BLaER1 (cell line): ENCODE results near the gene DOCK6.

Source experiments
- H3K27ac ChIP-seq: shearing (Covaris generic); formaldehyde crosslinking; 2 replicates; pipeline ENCODE4 v1.8.1; 2022
- H3K27me3 ChIP-seq: shearing (Covaris generic); formaldehyde crosslinking; 2 replicates; pipeline ENCODE4 v1.8.1; 2022
- H3K36me3 ChIP-seq: shearing (Covaris generic); formaldehyde crosslinking; 2 replicates; pipeline ENCODE4 v1.8.1; 2022
- H3K4me1 ChIP-seq: shearing (Covaris generic); formaldehyde crosslinking; 2 replicates; pipeline ENCODE4 v1.8.1; 2022
- H3K4me2 ChIP-seq: shearing (Covaris generic); formaldehyde crosslinking; 2 replicates; pipeline ENCODE4 v1.8.1; 2022
- H3K4me3 ChIP-seq: shearing (Covaris generic); formaldehyde crosslinking; 2 replicates; pipeline ENCODE4 v1.8.1; 2022
- H3K9ac ChIP-seq: shearing (Covaris generic); formaldehyde crosslinking; 2 replicates; pipeline ENCODE4 v1.8.1; 2022
- H3K9me3 ChIP-seq: shearing (Covaris generic); formaldehyde crosslinking; 2 replicates; pipeline ENCODE4 v1.8.1; 2022
- H4K20me1 ChIP-seq: shearing (Covaris generic); formaldehyde crosslinking; 2 replicates; pipeline ENCODE4 v1.8.1; 2022
- Cebpa-rat ChIP-seq: shearing (Covaris generic); IDR thresholded peaks from 2 replicates; pipeline ENCODE4 v1.8.1; 2022

Gene DOCK6

DNA sequence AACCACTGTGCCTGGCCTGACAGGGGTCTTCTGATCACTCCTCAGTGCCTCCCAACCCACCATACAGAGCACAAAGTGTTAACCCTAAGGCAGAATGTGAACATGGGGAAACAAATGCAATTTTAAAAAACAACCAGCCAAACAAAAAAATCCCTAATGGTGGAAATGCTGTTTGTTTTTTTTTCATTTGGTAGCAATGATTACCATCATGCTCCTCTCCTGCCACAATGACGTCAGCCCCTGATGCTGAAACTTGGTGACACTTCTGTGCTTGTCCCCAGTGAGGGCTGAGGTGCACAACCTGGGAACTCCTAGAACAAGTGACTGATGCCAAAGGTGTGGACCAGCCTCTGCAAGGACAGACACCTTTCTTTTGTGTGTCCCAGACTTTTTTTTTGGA lies 29.7 kb upstream of the DOCK6 start:
- no peak for TF ChIP-seq Cebpa-rat
- Histone ChIP-seq H3K9me3 (no peaks in the 10 kb centered on the region), H3K4me1 (peaks cover 5% of the 10 kb centered on the region; the same call in 1 of the 2 replicates), H3K36me3 (no peaks in the 10 kb centered on the region), H3K4me3 (no peak overlapping the region), H4K20me1 (no peaks in the 10 kb centered on the region), H3K27ac (no peak overlapping the region), H3K9ac (no peak overlapping the region), H3K4me2 (no peak overlapping the region), H3K27me3 (peaks cover 10% of the 10 kb centered on the region)

DNA sequence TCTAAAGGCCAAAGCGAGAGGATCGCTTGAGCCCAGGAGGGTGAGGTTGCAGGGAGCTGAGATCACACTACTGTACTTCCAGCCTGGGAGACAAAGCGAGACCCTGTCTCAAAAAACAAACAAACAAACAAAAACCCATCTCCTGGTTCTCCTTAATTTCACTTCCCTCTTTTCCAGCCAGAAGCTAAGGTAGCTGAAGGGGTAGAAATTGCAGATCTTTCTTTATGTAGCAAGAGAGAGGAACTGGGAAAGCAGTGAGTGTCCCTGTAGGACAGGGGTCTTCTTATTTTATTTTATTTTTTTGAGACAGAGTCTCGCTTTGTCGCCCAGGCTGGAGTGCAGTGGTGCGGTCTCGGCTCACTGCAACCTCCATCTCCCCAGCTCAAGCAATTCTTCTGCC lies 29.1 kb upstream of the DOCK6 start:
- Histone ChIP-seq H4K20me1 (no peaks in the 10 kb centered on the region), H3K4me1 (peaks cover 5% of the 10 kb centered on the region; the same call in 1 of the 2 replicates), H3K27ac (no peak overlapping the region), H3K9ac (no peak overlapping the region), H3K4me2 (no peak overlapping the region), H3K27me3 (peaks cover 16% of the 10 kb centered on the region), H3K9me3 (no peaks in the 10 kb centered on the region), H3K4me3 (no peak overlapping the region), H3K36me3 (no peaks in the 10 kb centered on the region)
- TF ChIP-seq Cebpa-rat = no peak

DNA sequence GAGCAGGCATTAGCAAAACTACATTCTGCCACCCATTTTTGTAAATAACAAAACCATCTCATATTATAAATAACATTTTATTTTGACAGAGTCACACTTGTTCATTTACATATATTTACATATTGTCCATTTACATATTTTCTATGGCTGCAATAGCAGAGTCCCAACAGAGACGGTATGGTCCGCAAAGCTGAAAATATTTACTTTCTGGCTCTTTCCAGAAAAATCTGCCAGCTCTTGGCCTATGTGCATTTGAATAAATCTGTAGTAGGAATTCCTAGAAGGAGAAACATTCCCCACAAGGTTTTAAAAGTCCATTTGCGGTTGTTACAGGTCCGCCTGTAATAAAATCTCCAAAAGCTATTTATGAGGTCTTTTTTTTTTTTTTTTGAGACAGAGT lies 27.9 kb upstream of the DOCK6 start:
- H3K4me1 ChIP-seq = peaks cover 5% of the 10 kb centered on the region; the same call in 1 of the 2 replicates
- H3K4me3 ChIP-seq = no peak overlapping the region
- H3K4me2 ChIP-seq = no peak overlapping the region
- H3K9me3 ChIP-seq = no peaks in the 10 kb centered on the region
- peaks cover 16% of the 10 kb centered on the region for H3K27me3 ChIP-seq
- peaks cover 7% of the 10 kb centered on the region; the same call in 1 of the 2 replicates for H4K20me1 ChIP-seq
- no peak overlapping the region for H3K9ac ChIP-seq
- H3K36me3 ChIP-seq = no peaks in the 10 kb centered on the region
- no peak overlapping the region for H3K27ac ChIP-seq
- no peak for TF ChIP-seq Cebpa-rat

DNA sequence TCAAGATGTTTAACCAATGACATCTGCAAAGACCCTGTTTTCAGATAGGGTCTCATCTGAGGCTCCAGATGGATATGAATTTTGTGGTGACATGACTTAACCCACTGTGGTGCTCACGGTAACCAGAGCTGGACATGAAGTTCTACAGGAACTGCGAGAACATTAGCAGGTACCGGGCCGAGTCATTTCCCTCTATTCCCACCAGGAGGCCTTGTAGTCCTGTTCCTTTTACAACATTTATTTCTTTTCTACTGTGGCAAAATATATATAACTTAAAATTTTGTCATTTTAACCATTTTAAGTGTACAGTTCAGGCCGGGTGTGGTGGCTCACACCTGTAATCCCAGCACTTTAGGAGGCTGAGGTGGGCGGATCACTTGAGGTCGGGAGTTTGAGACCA lies 26.0 kb upstream of the DOCK6 start:
- Histone ChIP-seq H3K36me3 (no peaks in the 10 kb centered on the region), H3K4me2 (no peak overlapping the region), H3K27ac (no peak overlapping the region), H3K9ac (no peak overlapping the region), H4K20me1 (peaks cover 17% of the 10 kb centered on the region; the same call in 1 of the 2 replicates), H3K9me3 (no peaks in the 10 kb centered on the region), H3K4me3 (no peak overlapping the region), H3K27me3 (peaks cover 32% of the 10 kb centered on the region), H3K4me1 (peaks cover 1% of the 10 kb centered on the region; the same call in 1 of the 2 replicates)
- no peak for TF ChIP-seq Cebpa-rat

DNA sequence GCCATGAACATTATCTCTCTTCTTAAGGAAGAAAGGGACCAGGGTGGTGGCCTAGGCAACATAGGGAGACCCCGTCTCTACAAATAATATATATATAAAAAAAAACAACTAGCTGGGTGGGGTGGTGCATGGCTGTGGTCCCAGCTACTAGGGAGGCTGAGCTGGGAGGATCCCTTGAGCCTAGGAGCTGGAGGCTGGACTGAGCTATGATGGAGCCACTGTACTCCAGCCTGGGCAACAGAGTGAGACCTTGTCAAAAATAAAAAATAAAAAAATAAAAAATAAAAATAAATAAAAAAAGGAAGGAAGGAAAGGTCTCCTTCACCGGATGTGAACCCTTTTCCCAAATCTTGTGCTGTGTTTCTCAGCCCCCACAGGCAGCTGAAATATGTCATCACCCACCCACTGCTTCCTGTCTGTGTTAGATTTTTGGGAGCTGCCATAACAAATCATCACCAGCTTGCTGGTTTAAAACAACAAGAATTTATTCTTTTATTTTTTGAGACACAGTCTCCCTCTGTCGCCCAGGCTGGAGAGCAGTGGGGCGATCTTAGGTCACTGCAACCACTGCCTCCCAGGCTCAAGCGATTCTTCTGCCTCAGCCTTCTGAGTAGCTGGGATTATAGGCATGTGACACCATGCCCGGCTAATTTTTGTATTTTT lies 24.1 kb upstream of the DOCK6 start:
- H4K20me1 ChIP-seq = peaks cover 33% of the 10 kb centered on the region; the same call in 1 of the 2 replicates
- no peak overlapping the region for H3K4me3 ChIP-seq
- no peaks in the 10 kb centered on the region for H3K36me3 ChIP-seq
- H3K4me1 ChIP-seq = no peaks in the 10 kb centered on the region; the same call in 1 of the 2 replicates
- H3K4me2 ChIP-seq = no peak overlapping the region
- H3K27ac ChIP-seq = no peak overlapping the region
- peaks cover 51% of the 10 kb centered on the region for H3K27me3 ChIP-seq
- no peak overlapping the region for H3K9ac ChIP-seq
- no peak for TF ChIP-seq Cebpa-rat
- H3K9me3 ChIP-seq = no peaks in the 10 kb centered on the region

DNA sequence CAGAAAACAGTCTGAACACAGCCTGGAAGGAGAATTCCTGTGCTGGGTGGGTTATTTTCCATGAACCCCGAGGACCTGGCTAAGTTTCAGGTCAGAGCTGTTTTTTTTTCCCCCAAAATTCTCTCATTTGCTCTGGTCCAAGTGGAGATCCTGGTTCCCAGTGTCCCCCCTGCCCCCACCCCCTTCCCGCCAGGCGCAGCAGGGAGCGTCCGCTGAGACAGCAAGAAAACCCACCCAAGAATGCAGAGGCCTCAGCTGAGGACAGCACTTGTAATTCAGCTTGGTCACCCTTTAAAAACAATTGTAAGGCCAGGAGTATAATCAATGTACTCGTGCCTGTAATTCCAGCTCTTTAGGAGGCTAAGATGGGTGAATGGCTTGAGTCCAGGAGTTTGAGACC lies 22.2 kb upstream of the DOCK6 start:
- peaks cover 47% of the 10 kb centered on the region for H4K20me1 ChIP-seq
- H3K27me3 ChIP-seq = peaks cover 63% of the 10 kb centered on the region
- TF ChIP-seq Cebpa-rat = no peak
- peaks cover 12% of the 10 kb centered on the region for H3K4me1 ChIP-seq
- no peak overlapping the region for H3K4me2 ChIP-seq
- H3K4me3 ChIP-seq = no peak overlapping the region
- H3K27ac ChIP-seq = no peak overlapping the region
- H3K9me3 ChIP-seq = no peaks in the 10 kb centered on the region
- H3K36me3 ChIP-seq = no peaks in the 10 kb centered on the region
- H3K9ac ChIP-seq = no peak overlapping the region

DNA sequence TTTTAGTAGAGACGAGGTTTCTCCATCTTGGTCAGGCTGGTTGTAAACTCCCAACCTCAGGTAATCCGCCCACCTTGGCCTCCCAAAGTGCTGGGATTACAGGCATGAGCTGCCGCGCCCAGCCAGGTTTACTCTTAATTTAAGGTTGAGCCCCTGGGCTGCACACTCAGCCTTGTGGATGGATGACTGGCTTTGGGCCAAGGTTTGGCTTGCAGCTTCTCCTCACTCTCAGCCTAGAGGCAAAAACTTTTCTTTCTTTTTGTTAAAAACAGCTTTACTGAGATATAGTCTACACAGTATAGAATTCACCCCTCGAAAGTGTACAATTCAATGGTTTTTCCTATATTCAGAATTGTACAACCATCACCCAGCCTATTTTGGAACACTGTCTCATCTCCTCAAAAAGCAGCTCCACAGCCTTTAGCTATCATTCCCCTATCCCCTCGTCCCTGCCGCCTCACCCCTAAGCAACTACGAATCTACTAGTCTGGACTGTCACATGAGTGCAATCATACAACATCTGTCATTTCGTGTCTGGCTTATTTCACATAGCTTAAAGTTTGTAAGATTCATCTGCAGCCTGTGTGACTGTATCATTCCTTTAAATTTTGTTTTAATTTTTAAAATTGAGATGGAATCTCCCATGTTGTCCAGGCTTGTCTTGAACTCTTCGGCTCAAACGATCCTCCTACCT lies 19.2 kb upstream of the DOCK6 start:
- peaks cover 62% of the 10 kb centered on the region for H4K20me1 ChIP-seq
- peaks cover 78% of the 10 kb centered on the region for H3K27me3 ChIP-seq
- peaks cover 25% of the 10 kb centered on the region for H3K4me1 ChIP-seq
- H3K9me3 ChIP-seq = peaks cover 13% of the 10 kb centered on the region
- H3K9ac ChIP-seq = no peak overlapping the region
- no peak overlapping the region for H3K4me2 ChIP-seq
- TF ChIP-seq Cebpa-rat = no peak
- H3K4me3 ChIP-seq = no peak overlapping the region
- H3K27ac ChIP-seq = no peak overlapping the region
- no peaks in the 10 kb centered on the region for H3K36me3 ChIP-seq

DNA sequence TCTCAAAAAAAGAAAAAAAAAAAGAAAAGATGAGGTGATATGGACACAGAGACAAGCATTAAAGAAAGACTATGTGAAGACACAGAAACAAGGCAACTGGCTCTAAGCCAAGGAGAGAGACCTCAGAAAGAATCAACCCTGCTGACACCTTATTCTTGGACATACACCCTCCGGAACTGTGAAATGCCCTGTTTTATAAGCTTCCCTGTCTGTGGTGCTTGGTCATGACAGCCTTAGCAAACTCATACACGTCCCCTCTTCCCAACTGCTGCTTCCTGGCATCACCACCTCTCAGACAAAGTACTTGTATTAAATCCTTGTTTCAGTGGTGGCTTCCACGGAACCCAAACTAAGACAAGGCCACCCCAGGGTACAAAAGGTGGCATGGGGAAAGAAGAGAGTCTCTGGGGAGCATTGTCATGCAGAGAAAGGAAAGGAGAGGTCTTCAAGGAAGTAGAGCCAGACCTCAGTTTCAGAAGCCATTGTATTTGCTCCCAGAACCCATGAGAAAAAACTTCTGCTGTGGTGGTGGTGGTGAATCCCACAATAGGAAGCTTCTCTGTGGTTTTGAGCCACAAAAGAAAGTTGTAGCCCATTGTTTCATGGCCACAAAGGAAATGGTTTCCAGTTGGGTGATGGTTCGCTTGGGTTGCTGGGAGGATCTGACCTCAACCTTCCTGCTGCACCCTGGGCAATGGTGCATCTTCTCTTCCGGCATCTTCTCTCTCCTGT lies 17.3 kb upstream of the DOCK6 start:
- TF ChIP-seq Cebpa-rat = no peak
- H3K27ac ChIP-seq = no peak overlapping the region
- no peak overlapping the region for H3K4me3 ChIP-seq
- peaks cover 89% of the 10 kb centered on the region for H3K27me3 ChIP-seq
- H3K4me1 ChIP-seq = peaks cover 25% of the 10 kb centered on the region
- H3K9ac ChIP-seq = no peak overlapping the region
- H3K9me3 ChIP-seq = peaks cover 14% of the 10 kb centered on the region
- H3K4me2 ChIP-seq = peak overlapping the region; percentile 62
- no peaks in the 10 kb centered on the region for H3K36me3 ChIP-seq
- H4K20me1 ChIP-seq = peaks cover 50% of the 10 kb centered on the region

DNA sequence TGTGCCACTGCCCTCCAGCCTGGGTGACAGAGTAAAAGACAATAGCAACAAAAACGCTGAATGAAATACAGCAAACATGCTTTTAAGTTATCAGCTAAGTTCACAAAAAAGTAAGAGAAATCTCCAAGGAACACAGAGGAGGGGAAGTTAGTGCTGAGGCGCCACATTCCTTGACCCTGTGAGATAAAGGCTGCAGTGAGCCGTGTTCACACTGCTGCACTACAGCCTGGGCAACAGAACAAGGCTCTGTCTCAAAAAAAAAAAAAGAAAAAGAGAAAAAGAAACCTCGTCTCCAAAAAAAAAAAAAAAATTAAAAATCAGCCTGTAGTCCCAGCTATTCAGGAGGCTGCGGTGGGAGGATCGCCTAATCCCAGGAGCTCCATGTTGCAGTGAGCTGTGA lies 16.3 kb upstream of the DOCK6 start:
- Histone ChIP-seq H3K4me1 (peaks cover 25% of the 10 kb centered on the region), H3K9ac (no peak overlapping the region), H4K20me1 (peaks cover 48% of the 10 kb centered on the region), H3K4me3 (no peak overlapping the region), H3K27ac (no peak overlapping the region), H3K36me3 (no peaks in the 10 kb centered on the region), H3K4me2 (no peak overlapping the region), H3K27me3 (peaks cover 89% of the 10 kb centered on the region), H3K9me3 (peaks cover 22% of the 10 kb centered on the region)
- no peak for TF ChIP-seq Cebpa-rat

DNA sequence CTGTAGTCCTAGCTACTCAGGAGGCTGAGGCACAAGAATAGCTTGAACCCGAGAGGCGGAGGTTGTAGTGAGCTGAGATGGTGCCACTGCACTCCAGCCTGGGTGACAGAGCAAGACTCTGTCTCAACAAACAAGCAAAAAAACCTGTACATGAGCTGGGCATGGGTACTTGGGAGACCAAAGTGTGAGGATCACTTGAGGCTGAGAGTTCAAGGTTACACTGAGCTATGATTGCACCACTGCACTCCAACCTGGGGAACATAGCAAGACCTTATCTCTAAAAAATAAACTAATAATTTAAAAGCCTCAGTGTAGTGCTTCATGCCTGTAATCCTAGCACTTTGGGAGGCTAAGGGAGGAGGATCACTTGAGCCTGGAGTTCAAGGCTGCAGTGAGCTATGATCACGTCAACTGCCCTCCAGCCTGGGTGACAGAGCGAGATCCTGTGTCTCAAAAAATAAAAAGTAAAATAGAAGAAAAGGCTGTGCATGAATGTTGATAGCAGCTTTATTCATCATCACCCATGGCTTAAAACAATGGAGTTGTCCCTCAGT lies 12.3 kb upstream of the DOCK6 start:
- H3K9me3 ChIP-seq = peaks cover 22% of the 10 kb centered on the region
- no peak overlapping the region for H3K4me3 ChIP-seq
- H4K20me1 ChIP-seq = peaks cover 16% of the 10 kb centered on the region
- no peak overlapping the region for H3K4me2 ChIP-seq
- H3K4me1 ChIP-seq = peaks cover 14% of the 10 kb centered on the region
- TF ChIP-seq Cebpa-rat = no peak
- H3K9ac ChIP-seq = no peak overlapping the region
- H3K27me3 ChIP-seq = peaks cover 58% of the 10 kb centered on the region
- no peaks in the 10 kb centered on the region for H3K36me3 ChIP-seq
- no peak overlapping the region for H3K27ac ChIP-seq
